WI38 (cell line): ENCODE measurements around the gene ZFP30.
"Not testable (repeated sequence)": the region's sequence is repeated elsewhere in the genome, so short reads cannot be mapped to it uniquely, and the experiment has no call there.

Experiments used
- H3K4me3 ChIP-seq: 2 replicates; pipeline ENCODE4 v1.5.1; 2011; ENCODE audit warnings: low read depth, mild to moderate bottlenecking, control low read depth, low read length
- CTCF ChIP-seq: IDR thresholded peaks from 2 replicates; pipeline ENCODE4 v1.5.1; 2012; ENCODE audit warnings: low read depth, mild to moderate bottlenecking, control low read depth, low read length

The ZFP30 gene

DNA sequence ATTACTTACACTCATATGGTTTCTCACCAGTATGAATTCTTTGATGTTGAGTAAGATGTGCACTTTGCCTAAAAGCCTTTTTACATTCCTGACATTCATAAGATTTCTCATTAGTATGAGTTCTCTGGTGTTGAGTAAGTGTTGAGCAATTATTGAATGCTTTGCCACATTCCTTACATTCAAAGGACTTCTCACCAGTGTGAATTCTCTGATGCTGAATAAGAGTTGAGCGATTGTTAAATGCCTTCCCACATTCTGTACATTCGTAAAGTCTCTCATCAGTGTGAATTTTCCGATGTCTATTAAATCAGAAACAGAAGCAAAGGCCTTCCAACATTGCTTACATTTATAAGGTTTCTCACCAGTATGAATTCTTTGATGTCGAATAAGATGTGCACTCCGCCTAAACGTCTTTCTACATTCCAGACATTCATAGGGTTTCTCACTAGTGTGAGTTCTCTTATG is 14.2 kb upstream of the ZFP30 start:
- no peak overlapping the region for H3K4me3 ChIP-seq
- no peak for TF ChIP-seq CTCF

- H3K4me3 ChIP-seq, result not testable (repeated sequence)
These were observed 1.9 kb upstream of the ZFP30 start for GRCh38 chr19:37657157-37657556.

DNA sequence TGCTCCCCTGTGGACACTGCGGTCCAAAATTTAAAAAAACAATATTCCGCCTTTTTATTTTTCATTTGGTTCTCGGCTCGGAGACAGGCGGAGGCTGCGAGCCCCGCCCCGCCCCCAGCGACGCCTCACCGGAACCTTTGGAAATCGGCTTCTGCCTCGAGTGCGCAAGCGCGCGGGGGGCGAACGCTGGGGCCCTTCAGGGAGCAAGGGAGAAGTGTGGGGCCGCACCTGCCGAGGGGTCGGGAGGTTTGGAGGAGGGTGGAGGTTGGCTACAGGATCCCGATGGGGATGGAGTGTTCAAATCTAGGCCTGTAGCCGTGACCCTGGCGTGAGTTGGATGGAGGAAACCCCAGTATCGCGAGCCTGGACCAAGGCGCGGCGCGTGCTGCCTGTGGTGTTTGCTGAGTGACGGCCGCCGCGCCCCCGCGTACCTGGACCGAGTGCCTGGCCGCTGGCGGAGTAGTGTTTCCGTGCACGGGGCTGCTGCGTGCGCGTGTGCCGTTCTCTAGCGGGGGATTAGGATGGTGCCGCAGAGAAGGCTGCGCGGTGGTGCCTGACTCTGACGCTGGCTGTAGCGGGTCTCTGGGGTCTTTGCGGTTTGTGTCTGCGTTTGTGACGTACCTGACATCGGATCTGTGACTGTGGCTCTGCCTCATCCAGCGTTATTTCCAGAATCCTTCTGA is 565 bp upstream of the ZFP30 start:
- peak overlapping the region; percentile 81 for H3K4me3 ChIP-seq
- TF ChIP-seq CTCF, result no peak

- H3K4me3 ChIP-seq, result peak overlapping the region; percentile 81
- TF ChIP-seq CTCF, result no peak
These were observed 500 bp downstream of the ZFP30 start for GRCh38 chr19:37654629-37655300.

GRCh38 chr19:37654118-37654517 is 1.1 kb downstream of the ZFP30 start:
- peak overlapping the region; percentile 81 for H3K4me3 ChIP-seq
- TF ChIP-seq CTCF, result no peak

DNA sequence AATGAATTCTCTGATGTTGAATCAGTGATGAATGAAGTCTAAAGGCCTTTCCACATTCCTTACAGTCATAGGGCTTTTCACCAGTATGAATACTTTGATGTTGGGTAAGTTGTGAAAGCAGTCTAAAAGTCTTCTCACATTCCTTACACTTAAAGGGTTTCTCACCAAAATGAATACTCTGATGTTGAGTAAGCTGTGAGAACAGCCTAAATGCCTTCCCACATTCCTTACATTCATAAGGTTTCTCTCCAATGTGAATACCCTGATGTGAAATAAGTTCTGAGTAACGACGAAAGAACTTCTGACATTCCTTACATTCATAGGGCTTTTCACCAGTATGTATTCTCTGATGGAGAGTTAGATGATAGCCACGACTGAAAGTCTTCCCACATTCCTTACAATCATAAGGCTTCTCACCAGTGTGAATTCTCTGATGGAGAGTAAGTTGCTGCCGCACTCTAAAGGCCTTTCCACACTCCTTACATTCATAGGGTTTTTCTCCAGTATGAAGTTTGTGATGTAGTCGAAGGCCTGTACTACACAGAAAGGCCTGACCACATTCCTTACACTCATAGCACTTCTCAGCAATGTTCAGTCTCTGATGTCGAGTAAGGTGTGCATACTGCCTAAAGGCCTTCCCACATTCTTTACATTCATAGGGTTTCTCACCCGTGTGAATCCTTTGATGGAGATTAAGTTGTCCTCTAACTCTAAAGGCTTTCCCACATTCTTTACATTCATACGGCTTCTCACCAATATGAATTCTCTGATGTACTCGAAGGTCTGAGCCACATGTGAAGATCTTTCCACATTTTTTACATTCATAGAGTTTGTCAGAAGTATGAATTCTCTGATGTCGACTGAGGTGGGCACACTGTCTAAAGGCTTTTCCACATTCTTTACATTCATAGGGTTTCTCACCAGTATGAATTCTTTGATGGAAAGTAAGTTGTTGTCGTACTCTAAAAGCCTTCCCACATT is 19.9 kb downstream of the ZFP30 start:
- H3K4me3 ChIP-seq, result no peak overlapping the region
- TF ChIP-seq CTCF, result no peak

DNA sequence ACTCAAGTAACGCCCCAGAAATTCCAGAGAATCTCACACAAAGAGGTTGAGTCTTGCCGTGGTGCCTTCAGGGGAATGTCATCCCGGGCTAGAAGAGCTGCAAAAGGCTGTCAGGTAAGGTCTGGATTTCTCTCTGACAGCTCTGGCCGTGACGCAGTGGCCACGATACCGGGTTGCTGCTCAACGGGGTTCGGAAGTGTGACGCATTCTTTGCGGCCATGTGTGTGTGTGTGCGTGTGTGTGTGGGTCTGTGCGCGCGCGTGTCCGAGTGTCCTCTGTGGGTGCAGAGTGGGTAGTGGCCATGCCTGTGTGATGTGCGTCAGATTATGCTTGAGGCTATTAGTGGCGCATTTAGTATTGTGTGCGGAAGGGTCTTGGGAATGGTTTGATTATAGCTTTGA is 60.3 kb downstream of the ZFP30 start:
- TF ChIP-seq CTCF, result no peak
- H3K4me3 ChIP-seq, result peak overlapping the region; percentile 90
